ENCODE measurements around the gene RNF130.
"Not testable (repeated sequence)": the region's sequence is repeated elsewhere in the genome, so short reads cannot be mapped to it uniquely, and the experiment has no call there.

Gene RNF130

GRCh38 chr5:180053061-180053602, 18.4 kb downstream of the RNF130 start:
- DNase-seq, result no peak

- DNase-seq, result no peak
Observed at GRCh38 chr5:180052211-180052818, 19.2 kb downstream of the RNF130 start.

- DNase-seq, result no peak
Observed at GRCh38 chr5:180050121-180050940, 21.2 kb downstream of the RNF130 start.

DNA sequence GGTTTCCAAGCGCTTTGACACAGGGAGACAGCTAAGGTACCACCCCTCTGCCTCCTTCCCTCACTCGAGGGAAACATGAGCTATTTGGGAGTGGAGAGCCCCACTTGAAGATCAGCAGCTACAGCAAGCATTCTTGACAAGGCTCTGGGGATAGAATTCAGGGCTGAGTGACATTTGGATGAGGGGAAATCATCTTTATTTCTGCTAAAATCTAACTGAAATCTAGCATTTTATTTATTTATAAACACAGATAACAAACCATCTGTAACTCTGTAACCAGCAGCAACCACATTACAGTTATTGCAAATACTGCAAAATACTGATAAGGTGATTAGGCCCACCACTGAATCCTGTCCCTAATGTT, 22.4 kb downstream of the RNF130 start:
- DNase-seq, result peak; percentile 64 to 91

GRCh38 chr5:180047667-180048066, 23.9 kb downstream of the RNF130 start:
- DNase-seq, result no peak

- DNase-seq, result no peak
Observed at GRCh38 chr5:180046656-180047055, 24.9 kb downstream of the RNF130 start.

GRCh38 chr5:180045889-180046499, 25.6 kb downstream of the RNF130 start:
- no peak for DNase-seq

DNA sequence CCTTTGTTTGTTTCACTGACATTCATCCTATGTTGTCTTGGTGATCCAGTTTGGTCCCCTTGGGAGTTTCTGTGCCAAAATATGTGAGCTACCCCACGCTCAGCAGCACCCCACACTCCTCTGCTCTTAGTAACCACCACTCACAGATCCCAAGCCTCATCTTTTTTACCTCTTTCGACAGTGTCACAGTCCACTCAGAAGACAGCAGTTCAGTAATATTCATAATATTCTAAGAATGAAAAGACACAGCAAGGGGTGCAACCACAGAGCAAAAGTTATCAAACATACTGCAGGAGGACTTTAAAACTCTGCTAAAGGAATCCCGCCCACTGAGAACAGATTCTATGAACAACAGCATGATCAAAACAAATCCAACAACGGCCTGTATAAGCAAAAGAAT, 28.2 kb downstream of the RNF130 start:
- no peak for DNase-seq

GRCh38 chr5:180041301-180042274, 30.0 kb downstream of the RNF130 start:
- no peak for DNase-seq

GRCh38 chr5:180040287-180041214, 31.0 kb downstream of the RNF130 start:
- DNase-seq, result no peak

DNA sequence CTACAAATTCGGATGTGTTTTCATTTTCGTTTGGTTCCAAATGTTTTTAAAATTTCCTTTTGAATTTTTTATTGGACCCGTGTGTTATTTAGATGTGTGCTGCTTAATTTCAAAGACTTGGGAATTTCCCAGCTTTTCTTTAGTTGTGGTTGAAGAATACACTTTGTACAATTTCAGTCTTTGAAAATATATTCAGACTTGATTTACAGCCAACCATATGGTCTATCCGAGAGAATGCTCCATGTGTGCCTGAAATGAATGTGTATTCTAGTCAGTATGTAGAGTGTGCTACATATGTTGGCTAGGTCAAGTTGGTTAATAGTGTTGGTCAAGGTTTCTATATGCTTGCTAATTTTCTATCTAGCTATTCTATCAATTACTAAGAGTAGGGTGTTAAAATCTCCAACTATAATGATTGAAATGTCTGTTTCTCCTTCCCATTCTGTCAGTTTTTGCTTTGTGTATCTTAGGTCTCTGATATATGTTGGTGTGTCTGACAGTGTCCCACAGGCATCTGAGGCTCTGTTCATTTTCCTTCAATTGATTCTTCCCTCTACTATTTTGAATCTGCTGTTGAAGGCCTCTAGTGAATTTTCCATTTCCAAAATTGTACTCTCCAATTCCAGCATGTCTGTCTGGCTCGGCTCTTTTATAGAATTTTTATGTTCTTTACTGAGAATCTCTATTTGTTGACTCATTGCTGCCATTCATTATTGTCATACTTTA, 36.2 kb downstream of the RNF130 start:
- DNase-seq, result no peak

DNA sequence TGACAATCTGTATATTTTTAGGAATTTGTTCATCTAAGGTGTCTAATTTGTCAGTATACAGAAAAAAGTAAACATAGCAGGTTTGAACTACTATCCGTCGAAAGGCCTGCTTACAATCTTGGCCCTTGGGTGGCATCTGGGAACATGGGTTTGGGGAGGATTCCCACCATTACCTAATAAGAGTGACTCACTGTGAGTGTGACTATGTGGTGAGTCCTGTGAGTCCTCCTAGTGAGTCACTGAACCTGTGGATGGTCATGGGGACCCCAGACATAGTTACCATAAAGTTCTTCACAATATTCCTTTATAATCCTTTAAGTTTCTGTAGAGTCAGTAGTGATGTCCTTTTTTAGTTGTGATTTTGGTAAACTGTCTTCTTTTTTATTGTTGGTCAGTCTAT, 37.0 kb downstream of the RNF130 start:
- DNase-seq, result no peak

- DNase-seq, result no peak
Observed at GRCh38 chr5:180027459-180028089, 44.0 kb downstream of the RNF130 start.

GRCh38 chr5:180026734-180027458, 44.7 kb downstream of the RNF130 start:
- no peak for DNase-seq

- no peak for DNase-seq
Observed at GRCh38 chr5:180026320-180026719, 45.2 kb downstream of the RNF130 start.

GRCh38 chr5:180021900-180022299, 49.7 kb downstream of the RNF130 start:
- no peak for DNase-seq

DNA sequence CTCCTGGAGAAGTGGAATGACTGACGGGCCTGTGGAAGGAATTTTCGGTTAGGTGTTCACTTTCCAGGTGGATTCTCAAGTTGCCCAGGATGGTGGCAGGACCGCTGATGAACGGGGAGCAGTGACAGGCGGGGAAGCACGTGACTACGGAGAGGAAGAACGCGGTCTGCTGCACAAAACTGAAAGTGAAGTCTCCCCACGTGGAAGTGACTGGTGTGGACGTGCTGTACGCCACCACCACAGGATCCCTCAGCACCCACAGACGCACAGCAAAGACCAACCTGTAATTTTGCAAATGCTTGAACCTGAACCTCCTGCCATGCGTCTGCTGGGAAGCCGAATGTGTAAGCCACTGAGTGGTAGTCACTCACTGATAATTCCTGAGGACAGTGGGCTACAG, 51.4 kb downstream of the RNF130 start:
- DNase-seq, result no peak

DNA sequence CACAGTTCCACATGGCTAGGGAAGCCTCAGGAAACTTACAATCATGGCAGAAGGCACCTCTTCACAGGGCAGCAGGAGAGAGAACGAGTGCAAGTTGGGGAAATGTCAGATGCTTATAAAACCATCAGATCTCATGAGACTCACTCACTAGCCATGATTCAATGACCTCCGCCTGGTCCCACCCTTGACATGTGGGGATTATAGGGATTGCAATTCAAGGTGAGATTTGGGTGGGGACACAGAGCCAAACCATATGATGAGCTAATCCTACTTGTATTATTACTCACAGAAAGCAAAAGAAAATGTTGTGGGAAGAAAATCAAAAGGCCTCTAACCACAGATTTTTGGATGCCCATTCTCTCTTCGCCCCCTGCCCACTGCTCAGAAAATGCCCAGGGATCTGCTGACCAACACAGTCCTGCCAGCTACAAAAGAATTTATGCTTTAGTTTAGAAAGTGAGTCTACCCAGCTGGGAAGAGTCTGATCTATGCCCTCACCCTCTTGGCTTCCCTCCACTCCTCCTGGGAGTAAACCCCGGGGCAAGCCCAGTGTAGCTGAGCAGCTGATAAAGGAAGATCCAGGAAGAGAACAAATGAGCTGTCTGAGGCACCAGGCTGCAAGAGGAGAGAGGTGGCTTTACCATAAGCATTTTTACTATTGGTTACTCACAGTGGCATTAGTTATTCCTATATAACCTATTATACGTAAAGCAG, 53.1 kb downstream of the RNF130 start:
- no peak for DNase-seq

- DNase-seq, result not testable (repeated sequence)
Observed at GRCh38 chr5:180015523-180015922, 56.0 kb downstream of the RNF130 start.

Measured in NCI-H524 (cell line).